Activated T-helper 1 cell treated with Interleukin-2 at 50 U/mL for 16 hours (primary cell): Measurements from ENCODE around the gene BRF1.

Source experiments
- DNase-seq: peaks from one replicate; pipeline ENCODE4 v3.0.0-alpha.2; 2020; ENCODE audit warnings: low read depth

The BRF1 gene

DNA sequence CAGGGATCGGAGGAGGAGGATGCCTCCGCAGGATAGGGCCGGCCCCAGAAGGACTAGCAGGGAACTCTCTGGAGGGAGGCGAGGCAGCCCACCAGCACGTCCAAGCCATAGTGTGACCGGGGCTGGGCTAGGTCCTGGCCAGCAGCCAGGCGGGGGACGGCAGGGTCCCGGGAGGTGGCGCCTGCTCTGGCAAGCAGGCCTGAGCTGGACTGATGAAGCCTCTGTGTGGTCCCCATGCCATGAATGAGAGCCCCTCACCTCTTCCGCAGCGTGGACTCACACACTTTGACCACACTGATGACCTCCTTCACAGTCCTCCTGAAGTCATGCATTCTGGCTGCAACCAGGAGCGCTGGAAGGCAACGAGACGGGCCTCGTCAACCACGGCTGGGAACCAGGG, 72.2 kb downstream of the BRF1 start:
- DNase-seq = no peak

GRCh38 chr14:105227346-105227745, 73.5 kb downstream of the BRF1 start:
- no peak for DNase-seq

DNA sequence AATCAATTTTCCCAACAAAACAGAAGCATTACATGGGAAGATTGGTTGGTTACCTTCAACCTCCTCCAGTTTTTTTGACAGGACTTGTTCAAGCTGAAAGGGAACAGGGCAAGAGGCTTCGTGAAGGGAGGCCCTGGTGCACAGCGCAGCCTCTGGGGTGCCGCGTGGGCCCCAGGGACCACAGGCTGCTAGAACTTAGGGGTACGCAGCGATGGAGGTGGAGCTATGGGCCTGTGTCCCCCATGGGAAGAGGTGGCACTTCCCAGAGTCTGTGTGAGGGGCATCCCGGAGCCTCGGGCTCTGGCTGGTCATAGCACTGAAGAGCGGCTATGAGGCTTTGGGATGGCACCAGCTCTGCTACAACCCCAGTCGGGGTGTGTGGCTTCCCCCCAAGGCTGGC, 74.6 kb downstream of the BRF1 start:
- DNase-seq = no peak

GRCh38 chr14:105224845-105225570, 75.8 kb downstream of the BRF1 start:
- DNase-seq = no peak

GRCh38 chr14:105223770-105224544, 76.8 kb downstream of the BRF1 start:
- no peak for DNase-seq

- no peak for DNase-seq
Measured at GRCh38 chr14:105223260-105223659, 77.5 kb downstream of the BRF1 start.

DNA sequence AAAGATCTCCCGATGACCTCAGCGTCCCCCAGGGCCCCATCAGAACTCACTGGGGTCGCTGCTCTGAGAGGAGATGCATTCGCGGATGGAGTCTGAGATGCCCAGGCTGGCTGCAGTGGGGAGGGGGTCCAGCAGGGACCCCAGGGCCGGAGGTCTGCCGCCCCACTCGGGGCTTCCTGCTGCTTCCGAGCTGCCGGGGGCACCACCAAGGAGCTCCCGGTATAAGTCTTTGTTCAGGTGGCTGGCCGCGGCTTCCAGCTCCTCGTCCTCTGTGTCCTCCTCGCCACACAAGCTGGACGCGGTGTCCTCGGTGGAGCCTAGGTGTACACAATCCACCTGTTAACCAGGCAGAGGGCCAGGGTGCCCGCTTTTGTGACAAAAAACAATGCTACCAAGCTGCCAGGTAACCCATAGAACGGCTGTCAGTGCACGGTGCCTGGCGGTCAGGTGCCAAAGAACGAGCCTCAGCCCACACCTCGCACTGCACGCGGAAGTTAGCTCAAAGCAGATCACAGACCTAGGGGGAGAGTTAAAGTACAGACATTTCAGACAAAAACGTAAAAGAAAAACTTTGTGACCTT, 79.1 kb downstream of the BRF1 start:
- no peak for DNase-seq

GRCh38 chr14:105220699-105221597, 79.9 kb downstream of the BRF1 start:
- no peak for DNase-seq

- DNase-seq = no peak
Measured at GRCh38 chr14:105219753-105220152, 81.0 kb downstream of the BRF1 start.

DNA sequence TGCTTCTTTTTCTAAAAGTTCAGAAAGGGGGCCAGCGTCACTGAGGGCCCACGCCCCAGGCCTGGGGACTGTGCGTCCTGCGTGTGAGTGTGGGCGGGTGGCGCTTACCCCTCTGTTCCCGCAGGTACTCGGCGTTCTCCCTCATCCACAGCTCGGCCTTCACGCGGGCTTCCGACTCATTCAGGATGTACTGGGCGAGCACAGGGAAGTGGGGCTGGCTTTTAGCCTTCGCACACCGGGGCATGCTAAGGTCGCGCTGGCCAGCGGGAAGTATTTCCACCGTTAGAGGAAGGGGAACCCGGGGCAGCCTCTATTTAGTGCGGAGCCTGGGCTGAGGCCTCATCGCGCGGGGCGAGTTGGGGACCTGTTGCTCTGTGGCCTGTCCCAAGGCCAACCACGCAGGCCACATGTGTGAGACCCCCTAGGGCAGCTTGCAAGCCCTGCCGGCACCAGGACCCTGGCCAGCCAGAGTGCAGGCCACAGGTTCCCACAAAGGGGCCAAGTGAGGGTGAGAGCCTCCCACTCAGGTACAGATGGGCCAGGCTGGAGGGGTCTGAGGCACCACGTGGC, 81.7 kb downstream of the BRF1 start:
- DNase-seq = no peak

DNA sequence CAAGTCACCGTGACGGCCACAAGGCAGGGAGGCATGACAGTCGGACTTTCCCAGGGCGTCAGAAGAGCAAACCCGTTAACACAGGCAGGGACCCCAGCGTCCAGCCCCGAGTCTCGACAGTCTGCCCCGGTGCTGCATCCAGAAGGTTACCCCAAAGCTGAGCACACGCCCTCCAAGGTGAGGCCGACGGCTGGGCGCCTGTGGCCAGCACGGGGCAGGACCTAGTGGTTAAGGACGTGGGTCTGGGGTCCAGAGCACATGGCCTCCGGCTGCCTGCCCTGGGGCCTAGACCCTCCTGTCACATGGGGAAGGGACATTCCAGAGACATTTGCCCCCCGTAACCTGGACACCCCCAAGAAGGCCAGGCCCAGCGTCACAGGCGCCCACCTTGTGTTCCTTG, 82.2 kb downstream of the BRF1 start:
- no peak for DNase-seq

- DNase-seq = no peak
Measured at GRCh38 chr14:105217774-105218173, 83.0 kb downstream of the BRF1 start.

- no peak for DNase-seq
Measured at GRCh38 chr14:105216490-105217247, 84.1 kb downstream of the BRF1 start.

DNA sequence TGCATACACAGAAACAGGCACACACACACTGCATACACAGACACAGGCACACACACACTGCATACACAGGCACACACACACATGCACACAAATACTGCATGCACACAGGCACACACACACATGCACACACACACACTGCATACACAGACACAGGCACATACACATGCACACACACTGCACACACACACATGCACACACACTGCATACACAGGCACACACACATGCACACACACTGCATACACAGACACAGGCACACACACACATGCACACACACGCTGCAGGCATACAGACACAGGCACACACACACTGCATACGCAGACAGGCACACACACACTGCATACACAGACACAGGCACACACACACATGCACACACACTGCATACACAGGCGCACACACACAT, 85.2 kb downstream of the BRF1 start:
- no peak for DNase-seq

- no peak for DNase-seq
Measured at GRCh38 chr14:105214324-105214915, 86.4 kb downstream of the BRF1 start.

DNA sequence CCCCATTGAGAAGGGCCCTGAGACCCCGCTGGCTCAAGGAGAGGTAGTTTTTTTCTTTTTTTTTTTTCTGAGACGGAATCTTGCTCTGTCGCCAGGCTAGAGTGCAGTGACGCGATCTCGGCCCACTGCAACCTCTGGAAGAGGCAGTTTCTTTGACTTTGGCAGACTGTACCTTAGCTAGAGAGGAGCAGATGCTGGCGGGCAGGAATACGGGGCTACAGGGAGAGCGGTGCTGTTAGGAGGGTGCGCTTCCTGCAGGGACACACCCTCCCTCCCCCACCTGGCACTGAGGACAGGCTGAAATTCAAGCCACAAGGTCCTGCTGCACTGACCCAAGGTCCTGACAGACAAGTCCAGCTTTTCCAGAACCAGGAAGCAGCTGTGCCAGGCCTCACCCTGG, 87.4 kb downstream of the BRF1 start:
- DNase-seq = no peak

DNA sequence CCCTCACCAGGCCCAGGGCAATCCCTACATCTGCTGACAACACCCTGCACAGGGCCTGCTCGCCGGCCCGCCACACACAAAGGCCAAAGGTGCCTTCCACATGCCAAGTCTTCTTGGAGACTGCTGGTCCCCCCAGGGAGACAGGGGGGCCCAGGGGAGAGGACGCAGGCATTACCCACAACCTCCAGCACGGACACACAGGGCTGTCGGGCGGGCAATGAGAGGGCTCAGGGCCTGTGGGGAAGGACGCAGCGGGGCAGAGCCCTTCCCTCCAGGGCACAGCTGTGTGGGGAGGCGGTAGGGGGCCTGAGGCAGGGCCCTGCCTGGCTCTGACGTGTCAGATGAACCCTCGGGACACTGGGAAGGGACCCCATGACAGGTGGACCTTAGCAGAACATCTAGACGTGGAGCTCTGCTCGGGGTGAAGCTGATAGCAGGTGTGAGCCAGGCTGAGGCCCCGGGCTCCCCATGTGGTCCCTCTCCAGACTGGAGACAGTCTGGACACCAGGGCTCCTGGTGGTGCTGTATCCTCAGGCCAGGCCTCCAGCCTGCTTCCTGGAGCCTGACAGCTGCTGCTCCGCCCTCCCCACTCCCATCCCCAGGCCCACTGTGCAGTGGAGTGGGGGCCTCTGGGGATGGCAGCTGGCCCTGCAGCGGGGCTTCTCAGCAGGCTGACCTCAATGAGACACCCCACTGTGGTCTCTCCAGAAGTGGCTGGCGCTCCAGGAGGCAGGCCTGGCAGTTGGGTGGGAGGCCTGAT, 88.1 kb downstream of the BRF1 start:
- DNase-seq = no peak

DNA sequence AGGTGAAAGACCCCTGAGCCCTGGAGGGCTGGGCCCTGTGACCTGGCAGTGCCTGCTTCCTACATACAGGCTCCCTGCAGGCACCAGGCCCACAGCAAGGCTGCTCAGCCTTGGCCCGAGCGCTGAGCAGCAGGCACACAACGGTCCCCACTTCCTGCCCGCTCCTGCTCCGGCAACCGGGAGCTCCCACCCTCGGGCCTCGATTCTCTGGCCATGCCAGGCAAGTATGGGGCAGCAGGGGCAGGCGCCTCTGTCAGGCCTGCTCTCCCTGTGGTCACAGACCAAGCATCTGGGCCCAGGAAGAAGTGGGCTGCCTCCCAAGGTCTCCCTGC, 89.1 kb downstream of the BRF1 start:
- no peak for DNase-seq

- DNase-seq = no peak
Measured at GRCh38 chr14:105211086-105211757, 89.6 kb downstream of the BRF1 start.
